ENCODE measurements around the gene KIF6.

The KIF6 gene

GRCh38 chr6:39755231-39755630 lies 30.0 kb upstream of the KIF6 start:
- Histone ChIP-seq H3K4me2 (ENCODE audit: low read depth, low read length) (no peak overlapping the region), H4K20me1 (ENCODE audit: insufficient read depth, low read length) (no peaks in the 10 kb centered on the region), H3K9me3 (replicated peaks; ENCODE audit: insufficient read depth, low read length) (no peaks in the 10 kb centered on the region), H3K4me1 (ENCODE audit: low read length) (no peaks in the 10 kb centered on the region), H3K36me3 (replicated peaks; ENCODE audit: insufficient read depth, low read length) (no peaks in the 10 kb centered on the region), H3K9me2 (replicated peaks; ENCODE audit: insufficient read depth, low read length) (no peaks in the 10 kb centered on the region), H3K9ac (ENCODE audit: low read length) (no peak overlapping the region), H3K4me3 (ENCODE audit: low read length) (no peak overlapping the region), H3K27ac (ENCODE audit: low read length) (no peak overlapping the region), H3K79me2 (ENCODE audit: low read length) (no peaks in the 10 kb centered on the region), H3F3A (ENCODE audit: insufficient read depth, low read length) (no peaks in the 10 kb centered on the region), H3K27me3 (replicated peaks; ENCODE audit: insufficient read depth, low read length) (no peaks in the 10 kb centered on the region), H2AFZ (ENCODE audit: low read length) (no peak overlapping the region)
- TF ChIP-seq EZH2phosphoT487 (IDR thresholded peaks at IDR 0.05; ENCODE audit: low read length) (no peak), EZH2 (optimal IDR thresholded peaks at IDR 0.05; ENCODE audit: low read depth, low read length) (no peak), CTCF (IDR thresholded peaks at IDR 0.05; ENCODE audit: low read length) (no peak)
- DNase-seq = no peak

GRCh38 chr6:39754514-39755115 lies 29.4 kb upstream of the KIF6 start:
- Histone ChIP-seq H4K20me1 (ENCODE audit: insufficient read depth, low read length) (no peaks in the 10 kb centered on the region), H2AFZ (ENCODE audit: low read length) (no peak overlapping the region), H3K4me3 (ENCODE audit: low read length) (no peak overlapping the region), H3K4me1 (ENCODE audit: low read length) (no peaks in the 10 kb centered on the region), H3K9me2 (replicated peaks; ENCODE audit: insufficient read depth, low read length) (no peaks in the 10 kb centered on the region), H3K27ac (ENCODE audit: low read length) (no peak overlapping the region), H3K27me3 (replicated peaks; ENCODE audit: insufficient read depth, low read length) (no peaks in the 10 kb centered on the region), H3K9me3 (replicated peaks; ENCODE audit: insufficient read depth, low read length) (no peaks in the 10 kb centered on the region), H3K4me2 (ENCODE audit: low read depth, low read length) (no peak overlapping the region), H3F3A (ENCODE audit: insufficient read depth, low read length) (no peaks in the 10 kb centered on the region), H3K36me3 (replicated peaks; ENCODE audit: insufficient read depth, low read length) (no peaks in the 10 kb centered on the region), H3K9ac (ENCODE audit: low read length) (no peak overlapping the region), H3K79me2 (ENCODE audit: low read length) (no peaks in the 10 kb centered on the region)
- TF ChIP-seq EZH2phosphoT487 (IDR thresholded peaks at IDR 0.05; ENCODE audit: low read length) (no peak), EZH2 (optimal IDR thresholded peaks at IDR 0.05; ENCODE audit: low read depth, low read length) (no peak), CTCF (IDR thresholded peaks at IDR 0.05; ENCODE audit: low read length) (no peak)
- DNase-seq = no peak

GRCh38 chr6:39753725-39754045 lies 28.5 kb upstream of the KIF6 start:
- Histone ChIP-seq H3K9ac (ENCODE audit: low read length) (no peak overlapping the region), H3K79me2 (ENCODE audit: low read length) (no peaks in the 10 kb centered on the region), H3K4me1 (ENCODE audit: low read length) (no peaks in the 10 kb centered on the region), H2AFZ (ENCODE audit: low read length) (no peak overlapping the region), H3K4me3 (ENCODE audit: low read length) (no peak overlapping the region), H3K4me2 (ENCODE audit: low read depth, low read length) (no peak overlapping the region), H3K27ac (ENCODE audit: low read length) (no peak overlapping the region), H3K36me3 (replicated peaks; ENCODE audit: insufficient read depth, low read length) (no peaks in the 10 kb centered on the region), H3K27me3 (replicated peaks; ENCODE audit: insufficient read depth, low read length) (no peaks in the 10 kb centered on the region), H3K9me2 (replicated peaks; ENCODE audit: insufficient read depth, low read length) (no peaks in the 10 kb centered on the region), H4K20me1 (ENCODE audit: insufficient read depth, low read length) (no peaks in the 10 kb centered on the region), H3F3A (ENCODE audit: insufficient read depth, low read length) (no peaks in the 10 kb centered on the region), H3K9me3 (replicated peaks; ENCODE audit: insufficient read depth, low read length) (no peaks in the 10 kb centered on the region)
- TF ChIP-seq EZH2 (optimal IDR thresholded peaks at IDR 0.05; ENCODE audit: low read depth, low read length) = no peak
- TF ChIP-seq CTCF (IDR thresholded peaks at IDR 0.05; ENCODE audit: low read length) = no peak
- DNase-seq = no peak
